NCI-H1436 treated with DMSO at 0.1 percent for 48 hours (cell line): ENCODE measurements around the gene MGST3.
"Not testable (repeated sequence)": the region's sequence is repeated elsewhere in the genome, so short reads cannot be mapped to it uniquely, and the experiment has no call there.

Experiments
- DNase-seq: peaks from one replicate; lab custom pipeline; 2025; lab: John Stamatoyannopoulos, UW

MGST3 gene

DNA sequence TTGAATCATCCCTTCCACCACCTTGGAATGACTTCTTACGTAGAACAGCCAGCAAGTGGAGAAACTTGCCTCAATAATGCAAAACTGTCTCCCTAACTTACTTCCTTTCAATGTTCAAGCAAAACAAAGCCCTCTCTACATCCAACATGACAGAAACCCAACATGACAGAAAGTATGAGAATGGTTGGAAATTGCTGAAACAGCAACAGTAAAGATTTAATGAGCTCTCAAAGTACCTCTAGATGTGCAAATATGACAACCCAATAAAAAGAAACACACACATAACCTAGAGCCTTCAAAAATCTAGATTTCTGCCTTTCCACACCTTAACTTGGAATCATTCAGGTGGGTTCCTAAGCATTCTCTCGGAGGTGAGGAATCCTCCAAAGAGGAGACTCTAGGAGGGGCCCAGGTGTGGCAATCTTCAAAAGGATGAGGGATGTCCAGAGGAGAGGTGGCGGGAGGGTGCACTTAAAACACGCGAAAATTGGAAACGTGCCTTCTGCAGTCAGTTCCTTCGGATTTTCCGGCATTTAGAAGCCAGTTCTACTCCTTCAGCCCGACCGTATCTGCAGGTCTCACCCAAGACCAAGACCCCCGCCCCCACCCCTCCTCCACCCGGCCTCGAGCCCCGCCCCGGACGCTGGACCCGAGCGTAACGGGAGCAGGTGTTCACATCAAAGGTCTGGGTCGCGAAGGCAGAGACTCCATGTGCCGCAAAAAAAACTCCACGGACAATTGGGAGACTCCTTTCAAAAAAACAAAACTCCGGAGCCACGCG lies 996 bp upstream of the MGST3 start:
- no peak for DNase-seq

DNA sequence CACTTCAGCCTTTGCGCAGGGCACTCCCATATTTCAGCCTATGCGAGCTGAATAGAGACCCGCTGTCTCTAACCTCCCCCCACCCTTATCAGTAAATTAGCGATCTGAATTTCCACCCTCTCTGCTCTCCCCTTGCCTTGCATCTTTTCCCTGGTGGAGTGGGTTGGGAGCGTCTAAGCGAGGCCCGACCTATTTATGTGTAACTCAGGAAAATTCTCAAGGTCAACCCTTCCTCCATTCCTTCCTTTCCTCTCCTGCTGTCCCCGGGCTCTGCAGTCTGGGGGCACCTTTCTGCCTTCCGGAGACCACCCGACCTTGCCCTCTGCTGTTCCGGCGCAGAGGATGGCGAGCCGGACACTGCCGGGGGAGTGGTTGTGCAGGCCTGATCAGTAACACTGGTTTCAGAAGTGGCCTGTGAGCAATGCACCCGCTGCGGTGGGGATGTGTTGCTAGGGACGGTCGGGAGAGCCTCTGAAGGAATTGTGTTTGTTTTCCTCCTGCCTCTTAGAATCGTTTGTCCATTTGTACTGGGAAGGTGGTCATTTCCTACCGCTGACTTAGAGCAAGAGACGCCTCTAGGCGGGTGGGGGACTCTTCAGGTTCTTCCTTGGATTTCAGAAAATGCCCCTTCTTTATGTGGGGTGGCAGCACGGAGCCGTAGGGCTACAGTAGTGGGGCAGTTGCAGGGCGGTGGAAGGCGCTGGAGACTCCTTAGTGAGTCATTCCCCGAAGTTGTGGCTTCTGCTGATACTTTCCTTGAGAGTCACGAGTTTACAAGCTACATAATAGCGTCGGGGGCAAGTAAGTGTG lies 513 bp downstream of the MGST3 start:
- no peak for DNase-seq

DNA sequence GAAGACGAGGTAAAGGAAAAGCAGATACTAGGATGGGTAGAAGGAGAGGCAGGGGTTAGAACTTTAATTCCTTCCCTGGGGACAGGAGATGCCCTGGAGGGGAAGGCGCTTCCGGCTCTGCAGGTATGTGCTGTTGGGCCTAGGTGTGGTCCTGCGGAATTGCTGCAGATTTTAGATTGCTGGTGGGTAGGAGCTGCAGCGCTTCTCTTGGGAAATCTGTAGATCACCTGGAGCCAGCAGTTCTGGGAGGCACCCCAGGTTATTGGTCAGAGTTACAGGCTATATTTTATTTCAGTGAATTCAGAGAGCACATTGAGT lies 1.1 kb downstream of the MGST3 start:
- no peak for DNase-seq

- DNase-seq: no peak
Measured at GRCh38 chr1:165632491-165632890, 1.5 kb downstream of the MGST3 start.

- DNase-seq: no peak
Measured at GRCh38 chr1:165633614-165634013, 2.6 kb downstream of the MGST3 start.

DNA sequence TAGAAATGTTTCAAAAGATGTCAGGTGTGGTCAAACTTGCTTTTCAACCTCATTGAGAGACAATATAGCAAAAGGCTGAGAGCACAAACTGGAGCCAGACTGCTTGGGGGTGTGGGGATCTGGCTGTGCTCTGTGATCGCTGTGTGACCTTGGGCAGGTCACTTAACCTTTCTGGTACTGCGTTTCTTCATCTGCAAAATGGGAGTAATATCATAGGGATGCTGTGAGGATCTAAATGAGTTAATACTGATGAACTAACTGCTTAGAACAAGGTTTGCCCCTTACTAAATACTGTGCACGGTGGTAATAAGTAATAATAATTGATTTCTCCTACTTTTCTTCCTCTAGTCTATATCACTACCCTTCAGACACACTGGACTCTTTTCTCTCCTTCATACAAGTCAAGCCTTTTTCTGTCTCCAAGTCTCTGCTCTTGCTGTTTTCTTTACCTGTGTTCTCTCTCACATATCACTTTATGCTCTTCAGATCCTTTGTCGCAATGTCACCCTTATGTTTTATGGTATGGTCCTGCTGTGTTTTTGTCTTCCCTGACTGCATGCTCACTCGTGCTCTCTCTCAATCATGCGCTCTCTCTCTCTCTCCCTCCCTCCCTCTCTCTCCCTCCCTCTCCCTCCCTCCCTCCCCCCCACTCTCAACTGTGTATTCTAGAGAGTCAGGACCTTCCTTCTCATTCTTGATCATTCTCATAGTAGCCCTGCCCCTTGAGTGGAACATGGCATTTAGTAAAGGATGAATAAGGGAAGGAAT lies 3.3 kb downstream of the MGST3 start:
- DNase-seq: no peak

- DNase-seq: no peak
Measured at GRCh38 chr1:165635329-165635728, 4.3 kb downstream of the MGST3 start.

- no peak for DNase-seq
Measured at GRCh38 chr1:165635823-165636222, 4.8 kb downstream of the MGST3 start.

DNA sequence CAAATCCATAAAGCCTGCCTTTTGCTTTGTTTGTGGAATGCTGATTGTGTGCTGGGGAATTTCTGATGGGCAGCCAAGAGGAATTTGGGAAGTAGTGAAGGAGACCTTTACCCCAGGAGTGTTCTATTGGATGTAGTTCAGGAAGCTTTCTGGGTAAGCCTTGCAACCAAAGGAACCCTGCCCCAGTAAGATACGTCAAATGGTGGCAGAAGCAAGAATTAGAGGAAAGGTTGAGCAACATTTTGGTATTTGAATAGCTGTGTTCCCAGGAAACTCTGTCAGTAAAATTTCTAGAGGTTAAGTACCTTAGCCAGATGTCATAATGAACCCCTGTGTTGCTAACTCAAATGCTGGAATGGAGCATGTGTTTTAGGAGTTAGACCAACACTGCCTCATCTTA lies 6.4 kb downstream of the MGST3 start:
- no peak for DNase-seq

GRCh38 chr1:165638211-165638610 lies 7.2 kb downstream of the MGST3 start:
- DNase-seq: not testable (repeated sequence)

DNA sequence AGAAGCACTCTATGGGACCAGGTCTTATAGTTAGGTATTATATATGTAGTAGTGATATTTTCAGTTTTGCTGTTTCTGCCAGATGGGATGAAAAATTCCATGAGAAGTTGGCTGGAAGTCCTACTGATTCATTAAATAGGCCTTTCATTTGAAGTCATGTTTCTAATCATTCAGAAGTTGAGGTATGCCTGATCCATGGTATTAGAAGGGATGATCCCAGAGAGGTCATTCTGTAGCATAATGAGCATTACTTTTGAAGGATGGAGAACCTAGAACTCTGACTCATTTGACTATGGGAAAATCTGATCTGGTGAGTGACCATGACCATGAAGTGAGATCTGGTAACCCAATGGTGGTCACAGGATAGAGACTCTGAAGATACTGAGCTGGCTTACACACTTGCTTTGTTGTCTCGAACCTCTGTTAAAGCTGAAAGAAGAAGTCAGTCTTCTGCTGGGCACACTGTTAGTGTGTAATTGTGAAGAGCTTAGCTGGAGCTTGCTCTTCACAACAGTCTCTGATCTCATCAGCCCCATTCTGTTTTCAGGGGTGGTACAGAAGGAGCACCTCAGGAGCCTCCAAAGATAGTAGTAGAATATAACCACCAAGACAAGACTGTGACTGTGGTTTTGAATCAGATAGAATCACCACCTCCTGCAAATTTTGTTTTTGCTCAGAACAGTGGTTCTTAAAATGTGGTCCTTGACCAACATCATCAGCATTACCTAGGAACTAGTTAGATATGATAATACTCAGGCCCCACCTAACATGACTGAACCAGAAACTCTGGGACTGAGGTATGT lies 9.0 kb downstream of the MGST3 start:
- no peak for DNase-seq

DNA sequence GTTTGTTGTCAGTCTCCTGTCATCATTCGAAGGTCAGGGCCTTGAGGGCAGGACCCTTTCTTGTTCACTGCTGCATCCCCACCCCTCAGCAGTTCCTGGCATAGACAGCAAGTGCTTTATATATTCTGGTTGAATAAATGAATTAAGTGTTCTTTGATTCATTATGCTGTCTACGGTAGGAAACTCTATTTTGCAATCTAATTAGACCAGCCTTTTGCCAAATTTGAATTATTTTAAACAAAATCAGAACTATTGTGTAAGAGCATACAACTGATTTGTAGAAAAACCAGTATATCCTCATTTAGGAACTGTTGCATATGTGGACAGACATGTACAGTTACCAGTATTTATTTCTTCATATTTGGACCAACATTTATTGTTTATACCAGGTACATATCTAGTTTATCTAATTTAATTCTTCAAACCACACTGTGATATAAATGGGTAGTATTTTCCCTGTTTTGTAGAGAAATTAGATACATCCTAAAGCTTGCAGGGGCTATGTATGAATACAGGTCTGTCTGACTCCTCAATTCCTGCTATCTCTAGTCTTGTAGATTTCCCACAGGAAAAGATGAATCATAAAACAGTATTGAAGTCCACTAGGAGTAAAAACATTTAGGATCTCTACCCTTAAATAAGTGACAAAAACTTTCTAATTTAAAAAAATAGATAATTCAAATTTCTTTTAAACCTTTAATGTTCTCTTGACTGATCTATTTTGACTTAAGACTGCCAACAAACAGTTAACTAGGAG lies 10.4 kb downstream of the MGST3 start:
- no peak for DNase-seq

DNA sequence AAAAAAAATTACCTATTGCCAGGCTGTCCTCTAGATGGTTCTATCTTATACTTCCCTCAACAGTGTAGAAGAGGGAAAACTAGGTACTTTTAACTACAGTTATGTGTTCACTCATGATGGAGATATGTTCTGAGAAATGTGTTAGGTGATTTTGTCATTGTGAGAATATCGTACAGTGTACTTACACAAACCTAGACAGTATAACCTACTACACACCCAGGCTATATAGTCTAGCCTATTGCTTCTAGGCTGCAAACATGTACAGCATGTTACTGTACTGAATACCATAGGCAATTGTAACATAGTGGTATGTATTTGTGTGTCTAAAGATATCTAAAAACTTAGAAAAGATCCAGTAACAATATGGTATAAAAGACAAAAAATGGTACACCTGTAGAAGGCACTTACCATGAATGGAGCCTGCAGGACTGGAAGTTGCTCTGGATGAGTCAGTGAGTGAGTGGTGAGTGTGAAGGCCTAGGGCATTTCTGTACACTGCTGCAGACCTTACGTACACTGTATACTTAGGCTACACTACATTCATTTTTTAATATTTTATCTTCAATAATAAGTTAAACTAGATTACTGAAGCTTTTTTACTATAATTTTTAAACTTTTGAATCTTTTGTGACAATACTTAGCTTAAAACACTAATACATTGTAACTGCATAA lies 13.2 kb downstream of the MGST3 start:
- DNase-seq: no peak

DNA sequence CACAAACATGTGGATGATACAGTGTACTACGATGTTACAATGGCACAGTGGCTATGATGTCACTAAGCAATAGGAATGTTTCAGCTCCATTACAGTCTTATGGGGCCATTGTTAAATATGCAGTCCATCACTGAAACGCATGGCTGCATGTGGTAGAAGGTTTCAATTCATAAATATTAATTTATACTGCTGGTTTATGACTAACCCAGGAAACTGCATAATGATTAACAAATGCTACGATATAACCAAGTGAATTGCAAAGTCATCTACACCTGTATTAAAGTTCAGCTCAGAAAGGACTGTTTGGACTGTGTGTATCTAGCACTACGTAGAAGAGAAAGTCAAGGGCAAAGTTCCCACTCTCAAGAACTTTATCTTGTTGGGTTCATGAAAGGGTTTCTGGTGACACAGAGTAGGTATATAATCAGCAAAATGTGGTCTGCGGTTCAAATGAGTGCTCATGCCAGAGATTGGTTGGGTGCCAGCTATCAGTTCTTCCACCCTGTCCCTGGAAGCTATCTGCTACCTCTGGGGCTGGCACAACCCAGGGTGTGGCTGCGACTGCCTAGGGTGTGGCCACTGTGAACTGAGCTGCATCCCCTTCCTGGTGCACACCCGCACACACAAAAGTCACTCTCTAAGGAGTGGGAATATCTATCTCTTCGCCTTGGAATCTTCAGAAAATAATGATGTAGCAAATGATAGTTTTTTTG lies 14.8 kb downstream of the MGST3 start:
- DNase-seq: no peak

DNA sequence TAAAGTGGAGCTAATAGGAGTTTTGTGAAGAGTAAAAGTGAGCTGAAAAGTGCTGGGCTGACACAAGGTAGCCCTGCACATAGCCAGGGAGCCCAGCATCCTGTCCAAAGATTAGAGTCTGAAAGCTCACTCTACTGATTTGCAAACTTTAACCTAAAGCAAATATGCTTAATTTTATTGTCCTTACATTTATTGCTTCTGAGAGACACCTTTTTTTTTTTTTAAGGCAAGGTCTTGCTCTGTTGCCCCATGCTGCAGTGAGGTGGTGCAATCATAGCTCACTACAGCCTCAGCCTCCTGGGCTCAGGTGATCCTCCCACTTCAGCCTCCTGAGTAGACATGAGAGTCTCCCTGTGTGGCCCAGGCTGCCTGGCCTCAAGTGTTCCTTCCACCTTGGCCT lies 16.5 kb downstream of the MGST3 start:
- no peak for DNase-seq

DNA sequence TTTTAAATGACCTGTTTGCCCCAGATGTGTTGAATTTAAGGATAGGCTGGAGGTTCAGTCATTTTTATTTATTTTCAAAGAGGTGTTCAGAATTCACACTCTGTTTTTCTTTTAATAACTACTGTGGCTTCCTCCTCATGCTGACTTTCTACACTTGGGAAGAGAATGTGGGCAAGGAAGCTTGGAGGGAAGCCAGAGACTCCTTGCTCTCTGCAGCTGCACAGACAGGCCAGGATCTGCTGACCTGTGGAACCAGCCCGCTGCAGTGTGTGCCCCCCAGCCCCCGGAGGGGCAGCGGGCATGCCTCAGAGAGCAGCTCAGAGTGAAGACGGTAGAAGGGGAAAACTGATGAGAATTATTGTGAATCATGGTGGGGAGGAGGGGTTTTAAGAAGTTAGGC lies 16.9 kb downstream of the MGST3 start:
- DNase-seq: no peak

DNA sequence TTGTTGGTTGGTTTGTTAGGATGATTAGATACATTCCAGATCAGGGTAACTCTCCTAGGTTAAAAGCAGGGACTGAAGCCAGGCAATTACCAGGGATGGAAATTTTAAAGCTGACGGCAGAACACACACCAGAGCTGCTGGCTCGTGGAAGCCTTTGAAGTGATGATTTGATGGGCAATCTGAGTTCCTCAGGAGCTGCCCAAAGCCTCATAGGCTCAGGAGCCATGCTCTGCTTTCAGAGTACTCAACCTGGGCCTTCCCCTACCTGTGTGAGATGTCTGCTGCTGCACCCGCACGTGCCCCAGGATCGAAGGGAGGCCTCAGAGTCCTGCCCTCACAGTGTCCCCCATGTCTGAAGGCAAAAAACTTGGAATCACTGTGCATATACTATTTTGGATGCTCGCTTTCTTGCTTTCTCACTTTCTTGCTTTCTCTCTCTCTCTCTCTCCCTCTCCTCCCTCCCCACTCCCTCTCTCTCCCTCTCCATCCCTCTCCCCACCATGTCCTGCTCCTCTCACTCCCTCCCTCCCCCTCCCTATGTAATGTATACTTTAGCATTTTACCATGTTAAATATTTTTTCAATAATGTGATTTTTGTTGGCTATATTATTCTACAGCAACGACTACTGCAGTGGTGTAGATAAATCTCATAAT lies 18.0 kb downstream of the MGST3 start:
- DNase-seq: no peak

GRCh38 chr1:165650981-165651625 lies 20.1 kb downstream of the MGST3 start:
- no peak for DNase-seq
